Measurements from ENCODE around the gene CACNA1S.

Gene CACNA1S

DNA sequence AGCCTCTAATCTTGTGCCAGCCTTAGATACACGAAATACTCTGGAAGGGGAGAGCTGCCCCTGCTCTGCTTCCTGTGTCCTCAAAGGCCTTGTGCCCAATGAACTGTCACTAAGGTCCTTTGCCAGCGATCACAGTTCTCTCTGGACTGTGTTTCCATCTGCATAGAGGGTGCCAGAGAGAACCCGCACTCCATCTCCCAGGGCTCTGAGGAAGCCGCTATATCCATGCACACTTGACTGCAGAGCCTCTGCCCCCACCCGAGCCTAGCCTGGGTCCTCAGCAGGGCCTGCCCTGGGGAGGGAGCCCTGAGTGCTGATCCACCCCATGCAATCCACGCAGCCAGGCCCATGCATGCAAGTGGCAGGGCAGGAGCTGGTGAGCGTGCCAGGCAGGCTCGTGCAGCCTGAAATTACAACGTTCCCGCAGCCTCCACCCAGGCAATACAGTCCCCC is 58.1 kb downstream of the CACNA1S start:
- TF ChIP-seq, protein P1, sequence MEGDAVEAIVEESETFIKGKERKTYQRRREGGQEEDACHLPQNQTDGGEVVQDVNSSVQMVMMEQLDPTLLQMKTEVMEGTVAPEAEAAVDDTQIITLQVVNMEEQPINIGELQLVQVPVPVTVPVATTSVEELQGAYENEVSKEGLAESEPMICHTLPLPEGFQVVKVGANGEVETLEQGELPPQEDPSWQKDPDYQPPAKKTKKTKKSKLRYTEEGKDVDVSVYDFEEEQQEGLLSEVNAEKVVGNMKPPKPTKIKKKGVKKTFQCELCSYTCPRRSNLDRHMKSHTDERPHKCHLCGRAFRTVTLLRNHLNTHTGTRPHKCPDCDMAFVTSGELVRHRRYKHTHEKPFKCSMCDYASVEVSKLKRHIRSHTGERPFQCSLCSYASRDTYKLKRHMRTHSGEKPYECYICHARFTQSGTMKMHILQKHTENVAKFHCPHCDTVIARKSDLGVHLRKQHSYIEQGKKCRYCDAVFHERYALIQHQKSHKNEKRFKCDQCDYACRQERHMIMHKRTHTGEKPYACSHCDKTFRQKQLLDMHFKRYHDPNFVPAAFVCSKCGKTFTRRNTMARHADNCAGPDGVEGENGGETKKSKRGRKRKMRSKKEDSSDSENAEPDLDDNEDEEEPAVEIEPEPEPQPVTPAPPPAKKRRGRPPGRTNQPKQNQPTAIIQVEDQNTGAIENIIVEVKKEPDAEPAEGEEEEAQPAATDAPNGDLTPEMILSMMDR (IDR thresholded peaks at IDR 0.05) = no peak

GRCh38 chr1:201053155-201053860 is 58.9 kb downstream of the CACNA1S start:
- TF ChIP-seq, protein P1 (IDR thresholded peaks at IDR 0.05) = no peak

DNA sequence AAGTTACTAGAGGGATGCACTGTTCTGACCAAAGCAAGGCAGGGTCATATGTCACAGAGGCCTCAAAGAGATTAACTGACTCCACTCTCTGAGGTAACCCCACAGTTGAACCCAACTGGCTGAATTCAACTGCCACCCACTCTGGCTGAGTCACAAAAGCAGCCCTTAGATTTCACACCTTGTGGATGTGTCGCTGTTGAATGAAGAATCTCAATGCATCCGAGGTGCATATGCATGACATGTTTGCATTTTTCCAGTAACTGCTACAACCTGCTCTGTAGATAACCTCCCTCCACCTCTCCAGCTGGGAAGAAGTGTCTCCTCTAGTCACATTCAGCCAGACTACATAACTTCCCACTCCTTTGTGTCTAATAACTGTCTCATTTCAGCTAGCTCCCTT is 60.8 kb downstream of the CACNA1S start:
- TF ChIP-seq, protein P1 (IDR thresholded peaks at IDR 0.05) = no peak

DNA sequence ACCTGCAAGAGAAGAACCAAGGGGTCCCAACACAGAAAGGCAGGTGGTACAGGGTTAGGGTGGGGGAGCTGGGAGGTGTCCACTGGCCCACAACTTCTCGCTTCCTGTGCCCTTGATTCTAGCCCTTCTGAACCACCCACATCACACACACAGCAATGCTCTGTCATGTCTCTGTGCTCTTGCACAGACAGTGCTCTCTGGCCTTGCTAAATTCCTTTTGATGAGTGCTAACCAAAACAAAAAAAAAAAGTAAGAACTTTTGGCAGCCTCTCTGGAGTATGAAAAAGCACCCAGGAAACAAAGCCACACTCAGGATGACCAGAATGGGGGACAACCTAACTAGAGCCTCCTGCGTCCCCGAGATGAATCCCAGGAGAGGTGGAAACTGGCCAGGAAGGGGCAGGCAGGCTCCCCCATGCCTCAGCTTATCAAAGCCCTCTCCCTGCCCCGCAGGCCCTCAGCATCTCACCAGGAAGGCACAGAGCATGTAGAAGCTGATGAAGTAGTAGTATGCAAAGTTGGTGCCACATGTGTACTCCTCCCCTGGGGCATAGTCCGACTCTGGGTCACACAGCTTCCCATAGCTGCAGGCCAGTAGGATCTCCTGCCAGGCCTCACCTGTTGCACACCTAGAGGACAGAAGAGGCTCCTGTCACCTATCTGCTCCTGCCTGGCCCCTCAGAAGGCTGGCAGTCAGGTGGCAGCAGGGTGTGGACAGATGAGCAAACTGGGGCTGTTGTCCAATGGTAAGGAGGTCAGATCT is 61.5 kb downstream of the CACNA1S start:
- TF ChIP-seq, protein P1 (IDR thresholded peaks at IDR 0.05) = no peak

DNA sequence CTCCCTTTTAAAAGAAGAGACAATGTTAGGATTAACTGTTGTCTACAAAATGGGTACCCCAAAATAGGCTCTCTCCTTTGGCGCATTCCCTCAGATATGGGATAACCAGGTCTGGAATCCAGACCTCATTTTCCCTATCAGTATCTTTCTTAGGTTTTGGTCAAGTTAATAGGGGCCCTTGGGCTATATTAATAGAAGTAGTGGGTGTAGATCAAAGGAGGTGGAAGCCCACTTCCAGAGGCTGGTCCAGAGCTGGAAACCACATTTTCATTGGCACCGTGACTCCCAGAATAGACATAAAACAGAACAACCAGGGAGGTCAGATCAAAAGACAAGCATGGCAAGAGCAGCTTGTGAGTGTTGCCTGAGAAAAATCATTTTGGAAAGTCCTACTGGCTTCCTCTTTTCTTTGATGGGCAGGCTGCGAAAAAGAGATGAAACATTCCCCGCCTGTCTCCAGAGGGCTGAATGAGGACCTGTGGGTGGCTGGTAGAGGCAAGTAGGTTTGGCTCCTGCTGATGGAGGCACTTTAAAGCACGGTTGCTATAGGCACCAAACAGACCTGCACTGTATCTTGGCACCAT is 62.9 kb downstream of the CACNA1S start:
- TF ChIP-seq, protein P1 (IDR thresholded peaks at IDR 0.05) = no peak

- TF ChIP-seq, protein P1 (IDR thresholded peaks at IDR 0.05) = no peak
Measured at GRCh38 chr1:201048521-201048920, 63.7 kb downstream of the CACNA1S start.

DNA sequence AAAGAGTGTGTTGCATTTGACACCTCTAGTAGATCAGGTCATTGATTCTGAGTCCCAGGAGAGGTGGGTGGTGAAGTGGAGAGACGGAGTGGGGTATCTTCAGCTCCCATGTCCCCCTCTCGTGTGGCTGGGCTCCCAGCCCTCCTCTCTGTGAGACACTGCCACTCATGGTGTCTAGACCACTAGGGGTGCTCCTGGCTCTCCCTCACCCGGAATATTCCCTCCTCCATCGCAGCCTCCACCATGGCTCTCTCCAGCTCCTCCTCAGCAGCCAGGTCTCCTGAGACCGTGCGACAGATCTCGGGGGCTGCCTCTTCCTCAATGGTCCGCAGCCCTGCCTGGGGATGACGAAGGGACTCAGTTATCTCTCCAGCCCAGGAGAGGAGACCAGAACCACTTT is 68.1 kb downstream of the CACNA1S start:
- TF ChIP-seq, protein P1 (IDR thresholded peaks at IDR 0.05) = no peak
